ENCODE measurements around the gene BMPR1A. TPM values are rescaled to one million over a fixed set of nuclear protein-coding genes. Genes with fewer than 3 reads are reported as not detected.
A peak's percentile ranks its signal among the peaks of the same experiment; 100 is the strongest.
"Not testable (repeated sequence)": the region's sequence is repeated elsewhere in the genome, so short reads cannot be mapped to it uniquely, and the experiment has no call there.

BMPR1A gene
- total and polyA plus RNA-seq, 2 donors from 2014 or later = 7.9 to 37.4 TPM

- no peak for FAIRE-seq
- intact Hi-C loops (cut with DNase I) = no loop called here
- no peaks in the 10 kb centered on the region for H3K27me3 ChIP-seq (ENCODE audit: control insufficient read depth, insufficient read depth, low read length)
- H3K9ac ChIP-seq (ENCODE audit: low read length in 3 of 3) = no peak overlapping the region
- no peak for DNase-seq
- no peaks in the 10 kb centered on the region for H3K36me3 ChIP-seq (ENCODE audit: control insufficient read depth in 2 of 3, insufficient read depth in 3 of 3, low read length in 3 of 3)
- no peak for TF ChIP-seq CTCF (IDR thresholded peaks at IDR 0.05; ENCODE audit: borderline replicate concordance, extremely low read depth, insufficient read depth)
- peaks cover 0 to 3% (median 0%) of the 10 kb centered on the region in 3 donors for H3K4me1 ChIP-seq (ENCODE audit: control insufficient read depth in 2 of 3, insufficient read depth in 2 of 3, low read depth in 1 of 3, low read length in 3 of 3)
- H3K4me3 ChIP-seq (ENCODE audit: low read length in 3 of 3) = no peak overlapping the region
- H3K27ac ChIP-seq (ENCODE audit: low read depth in 2 of 2, low read length in 2 of 2) = no peak overlapping the region
- no peaks in the 10 kb centered on the region for H3K9me3 ChIP-seq (ENCODE audit: control insufficient read depth in 2 of 3, insufficient read depth in 1 of 3, low read length in 3 of 3)
Measured at GRCh38 chr10:86937502-86938154, 181.2 kb downstream of the BMPR1A start.

GRCh38 chr10:86938260-86938659 lies 181.8 kb downstream of the BMPR1A start:
- DNase-seq (peak in 1 of 5 donors; percentile 45), FAIRE-seq (no peak)
- Histone ChIP-seq H3K9ac (ENCODE audit: low read length in 3 of 3) (no peak overlapping the region), H3K4me1 (ENCODE audit: control insufficient read depth in 2 of 3, insufficient read depth in 2 of 3, low read depth in 1 of 3, low read length in 3 of 3) (peaks cover 0 to 7% (median 0%) of the 10 kb centered on the region in 3 donors), H3K9me3 (ENCODE audit: control insufficient read depth in 2 of 3, insufficient read depth in 1 of 3, low read length in 3 of 3) (no peaks in the 10 kb centered on the region), H3K36me3 (ENCODE audit: control insufficient read depth in 2 of 3, insufficient read depth in 3 of 3, low read length in 3 of 3) (no peaks in the 10 kb centered on the region), H3K4me3 (ENCODE audit: low read length in 3 of 3) (no peak overlapping the region), H3K27ac (ENCODE audit: low read depth in 2 of 2, low read length in 2 of 2) (no peak overlapping the region), H3K27me3 (ENCODE audit: control insufficient read depth, insufficient read depth, low read length) (no peaks in the 10 kb centered on the region)
- no peak for TF ChIP-seq CTCF (IDR thresholded peaks at IDR 0.05; ENCODE audit: borderline replicate concordance, extremely low read depth, insufficient read depth)
- intact Hi-C loops (cut with DNase I) = no loop called here

- peaks cover 0 to 16% (median 0%) of the 10 kb centered on the region in 3 donors for H3K4me1 ChIP-seq (ENCODE audit: control insufficient read depth in 2 of 3, insufficient read depth in 2 of 3, low read depth in 1 of 3, low read length in 3 of 3)
- DNase-seq; H3K9ac ChIP-seq (ENCODE audit: low read length in 3 of 3); intact Hi-C loops (cut with DNase I); H3K27ac ChIP-seq (ENCODE audit: low read depth in 2 of 2, low read length in 2 of 2); H3K9me3 ChIP-seq (ENCODE audit: control insufficient read depth in 2 of 3, insufficient read depth in 1 of 3, low read length in 3 of 3); H3K36me3 ChIP-seq (ENCODE audit: control insufficient read depth in 2 of 3, insufficient read depth in 3 of 3, low read length in 3 of 3); H3K4me3 ChIP-seq (ENCODE audit: low read length in 3 of 3); FAIRE-seq; H3K27me3 ChIP-seq (ENCODE audit: control insufficient read depth, insufficient read depth, low read length): not testable (repeated sequence)
Measured at GRCh38 chr10:86940076-86940475, 183.7 kb downstream of the BMPR1A start.

GRCh38 chr10:86940677-86941076 lies 184.3 kb downstream of the BMPR1A start:
- no peaks in the 10 kb centered on the region for H3K9me3 ChIP-seq (ENCODE audit: control insufficient read depth in 2 of 3, insufficient read depth in 1 of 3, low read length in 3 of 3)
- H3K4me1 ChIP-seq (ENCODE audit: control insufficient read depth in 2 of 3, insufficient read depth in 2 of 3, low read depth in 1 of 3, low read length in 3 of 3) = peaks cover 0 to 21% (median 0%) of the 10 kb centered on the region in 3 donors
- H3K9ac ChIP-seq (ENCODE audit: low read length in 3 of 3) = no peak overlapping the region
- H3K4me3 ChIP-seq (ENCODE audit: low read length in 3 of 3) = no peak overlapping the region
- no peaks in the 10 kb centered on the region for H3K36me3 ChIP-seq (ENCODE audit: control insufficient read depth in 2 of 3, insufficient read depth in 3 of 3, low read length in 3 of 3)
- TF ChIP-seq CTCF (IDR thresholded peaks at IDR 0.05; ENCODE audit: borderline replicate concordance, extremely low read depth, insufficient read depth) = no peak
- intact Hi-C loops (cut with DNase I) = no loop called here
- FAIRE-seq = no peak
- DNase-seq = no peak
- no peaks in the 10 kb centered on the region for H3K27me3 ChIP-seq (ENCODE audit: control insufficient read depth, insufficient read depth, low read length)
- no peak overlapping the region for H3K27ac ChIP-seq (ENCODE audit: low read depth in 2 of 2, low read length in 2 of 2)
